Endothelial cell of umbilical vein (primary cell): ENCODE data around the gene NEK3. TPM values are rescaled to one million over a fixed set of nuclear protein-coding genes. Genes with fewer than 3 reads are reported as not detected.

ENCODE experiments used
- BruUV-seq: library from RNA; stranded (reverse); fragments of 400-500 nt; replicated peaks from 2 replicates; lab custom pipeline; 2021; lab: Mats Ljungman, UMichigan
- CTCF ChIA-PET: fragments of 300-600, 350-600 bp; sonication (Branson Sonifier 250); formaldehyde crosslinking; loops from one replicate; lab custom pipeline; 2021; ENCODE audit warnings: antibody characterized with exemption, inconsistent platforms; lab: Charles Lee
- POLR2A ChIA-PET: fragments of 300-600, 350-600 bp; sonication (Branson Sonifier 250); formaldehyde crosslinking; loops from one replicate; lab custom pipeline; 2021; ENCODE audit warnings: antibody characterized with exemption, inconsistent platforms; lab: Charles Lee
- DNase-seq: peaks from one replicate; pipeline ENCODE4 v3.0.0-alpha.2; 2011; ENCODE audit warnings: low read depth, low spot score
- FAIRE-seq: peaks from 2 replicates; lab custom pipeline; 2011; peaks lifted over from hg19 to GRCh38; lab: Jason Lieb, UNC
- H2AFZ ChIP-seq: 2 replicates; pipeline ENCODE4 v1.6.0; 2012; ENCODE audit warnings: low read depth, low read length, control low read depth, inconsistent platforms
- H3K27ac ChIP-seq: 2 replicates; pipeline ENCODE4 v1.5.1; 2011; ENCODE audit warnings: low read depth, mild to moderate bottlenecking, control low read depth, low read length, moderate library complexity; ENCODE audit not compliant: insufficient read depth
- H3K27me3 ChIP-seq, 2 experiments: 2 replicates each; pipeline versions ENCODE4 v1.6.0 to v1.6.1; 2011; ENCODE audit warnings: low read length in 2 of 2, mixed read lengths in 1 of 2; ENCODE audit not compliant: control insufficient read depth in 2 of 2, insufficient read depth in 2 of 2
- H3K36me3 ChIP-seq, 2 experiments: 2 replicates in 1 of 2; 3 replicates in 1 of 2; pipeline ENCODE4 v1.5.1; 2011; ENCODE audit warnings: low read length in 2 of 2, mild to moderate bottlenecking in 1 of 2, moderate library complexity in 1 of 2; ENCODE audit not compliant: control insufficient read depth in 2 of 2, insufficient read depth in 2 of 2; ENCODE audit errors: extremely low read depth in 1 of 2
- H3K4me1 ChIP-seq: 3 replicates; pipeline ENCODE4 v1.5.1; 2011; ENCODE audit warnings: mild to moderate bottlenecking, low read length; ENCODE audit not compliant: control insufficient read depth, insufficient read depth; ENCODE audit errors: extremely low read depth
- H3K4me2 ChIP-seq: 2 replicates; pipeline ENCODE4 v1.6.1; 2011; ENCODE audit warnings: low read length, control low read depth, mixed read lengths; ENCODE audit not compliant: insufficient read depth
- H3K4me3 ChIP-seq, 3 experiments: fragments of 200-600 bp in 1 of 3; sonication (generic), shearing (Covaris generic) in 1 of 3; replicated peaks in 1 of 3; 2 replicates each; pipeline ENCODE4 v1.5.1; 2011 to 2016; ENCODE audit warnings: control low read depth in 3 of 3, low read length in 3 of 3, mild to moderate bottlenecking in 2 of 3, inconsistent platforms in 1 of 3, low read depth in 1 of 3, moderate library complexity in 1 of 3; ENCODE audit not compliant: insufficient read depth in 1 of 3
- H3K79me2 ChIP-seq: 2 replicates; pipeline ENCODE4 v1.6.0; 2012; ENCODE audit warnings: low read length, inconsistent platforms; ENCODE audit not compliant: control insufficient read depth, insufficient read depth
- H3K9ac ChIP-seq: replicated peaks from 2 replicates; pipeline ENCODE3; 2011; ENCODE audit warnings: low read length, control low read depth; ENCODE audit not compliant: insufficient read depth; ENCODE audit errors: extremely low read depth
- H3K9me1 ChIP-seq: replicated peaks from 3 replicates; pipeline ENCODE4 v1.6.0; 2011; ENCODE audit warnings: mild to moderate bottlenecking, low read length; ENCODE audit not compliant: control insufficient read depth, insufficient read depth; ENCODE audit errors: extremely low read depth
- H3K9me3 ChIP-seq: replicated peaks from 2 replicates; pipeline ENCODE4 v1.5.1; 2012; ENCODE audit warnings: low read length, inconsistent platforms; ENCODE audit not compliant: control insufficient read depth, insufficient read depth
- H4K20me1 ChIP-seq: replicated peaks from 2 replicates; pipeline ENCODE3; 2011; ENCODE audit warnings: mild to moderate bottlenecking, low read length; ENCODE audit not compliant: control insufficient read depth, insufficient read depth; ENCODE audit errors: extremely low read depth
- CTCF ChIP-seq, 2 donors: IDR thresholded peaks; 1 replicate in 1 of 2; 2 replicates in 1 of 2; pipeline ENCODE4 v1.5.1; 2011; ENCODE audit warnings: low read length in 2 of 2, mild to moderate bottlenecking in 2 of 2, moderate library complexity in 2 of 2, control low read depth in 1 of 2, inconsistent platforms in 1 of 2, low read depth in 1 of 2; ENCODE audit not compliant: insufficient read depth in 1 of 2; ENCODE audit errors: extremely low read depth in 1 of 2
- EZH2 ChIP-seq: IDR thresholded peaks from 2 replicates; pipeline ENCODE4 v1.6.1; 2012; ENCODE audit warnings: borderline replicate concordance, low read depth, mild to moderate bottlenecking, moderate library complexity, low read length, inconsistent platforms; ENCODE audit not compliant: severe bottlenecking
- FOS ChIP-seq: IDR thresholded peaks from 2 replicates; pipeline ENCODE4 v1.6.1; 2011; ENCODE audit warnings: mild to moderate bottlenecking, low read length, moderate library complexity, borderline replicate concordance; ENCODE audit not compliant: insufficient read depth
- GATA2 ChIP-seq: IDR thresholded peaks from 2 replicates; pipeline ENCODE4 v1.7.0; 2011; ENCODE audit warnings: low read depth, mild to moderate bottlenecking, moderate library complexity, mixed read lengths, low read length; ENCODE audit not compliant: insufficient read length, insufficient read depth
- MAX ChIP-seq: IDR thresholded peaks from 2 replicates; pipeline ENCODE4 v1.6.1; 2011; ENCODE audit not compliant: insufficient read depth, insufficient read length
- MYC ChIP-seq: IDR thresholded peaks from one replicate; pipeline ENCODE4 v1.6.1; 2011; ENCODE audit warnings: mild to moderate bottlenecking, low read depth, low read length
- POLR2A ChIP-seq: IDR thresholded peaks from 2 replicates; pipeline ENCODE4 v1.6.1; 2012; ENCODE audit warnings: low read depth, mild to moderate bottlenecking, control low read depth, low read length
- POLR2AphosphoS5 ChIP-seq: IDR thresholded peaks from 2 replicates; pipeline ENCODE4 v1.6.1; 2012; ENCODE audit warnings: low read depth, mild to moderate bottlenecking, control low read depth, low read length, moderate library complexity; ENCODE audit not compliant: insufficient read depth
- dilution Hi-C: fragments of 300-500 bp; cut with MboI; formaldehyde crosslinking; loops from one replicate; pipeline ENCODE4 v1.15.0; 2019; ENCODE audit warnings: low sequenced_read_pairs; ENCODE audit not compliant: extremely low pct_ligation_motif_present
- intact Hi-C: fragments of 100-400 bp; cut with micrococcal nuclease; formaldehyde crosslinking; loops from one replicate; pipeline ENCODE4 v1.10.0; 2022
- polyA plus RNA-seq, 4 experiments: library from polyadenylated mRNA; depleted of rRNA in 3 of 4; stranded (reverse) in 3 of 4; unstranded in 1 of 4; fragments of >200 nt; gene quantifications; 2 replicates each; pipeline versions ENCODE4 v1.2.1 to v1.2.3, GENCODE V29; 2011 to 2012; ENCODE audit warnings: missing spikeins in 1 of 4
- total RNA-seq: library from RNA; stranded (reverse); gene quantifications from 2 replicates; pipeline ENCODE4 v1.2.3, GENCODE V29; 2021

Gene NEK3
- total and polyA plus RNA-seq, 2 donors (not counting 3 experiments of a cell fraction or from before 2014, with no cell fraction given) = 10.3 to 13.8 TPM

- H3K27ac ChIP-seq = no peak overlapping the region
- FAIRE-seq (no peak), DNase-seq (no peak)
- H2AFZ ChIP-seq = no peak overlapping the region
- no TSS peak for BruUV-seq
- no peaks in the 10 kb centered on the region for H3K9me1 ChIP-seq
- H3K4me2 ChIP-seq = no peak overlapping the region
- H3K27me3 ChIP-seq = no peaks in the 10 kb centered on the region
- no peaks in the 10 kb centered on the region for H4K20me1 ChIP-seq
- POLR2A ChIA-PET = interaction anchor here (0.9 kb wide), 1 partner anchor 43 kb away, joined by 3 read pairs; no protein-coding TSS in a partner anchor
- no peak overlapping the region for H3K4me3 ChIP-seq
- no peaks in the 10 kb centered on the region for H3K36me3 ChIP-seq
- TF ChIP-seq POLR2AphosphoS5 (no peak), POLR2A (no peak), MYC (no peak), MAX (no peak), CTCF (IDR thresholded peaks at IDR 0.05; ENCODE audit: extremely low read depth in 1 of 2, insufficient read depth in 1 of 2, low read depth in 1 of 2, low read length in 2 of 2) (no peak), EZH2 (no peak), FOS (no peak), GATA2 (no peak)
- no peak overlapping the region for H3K9ac ChIP-seq
- H3K79me2 ChIP-seq = no peaks in the 10 kb centered on the region
- CTCF ChIA-PET = no interaction called here
- H3K9me3 ChIP-seq = no peaks in the 10 kb centered on the region
- H3K4me1 ChIP-seq = no peaks in the 10 kb centered on the region
- dilution Hi-C loops = no loop called here
- intact Hi-C loops = no loop called here
Measured at GRCh38 chr13:52136763-52137162, 22.6 kb downstream of the NEK3 start.
